HFFc6 (cell line): ENCODE data around the gene GOLGA8T. TPM values are rescaled to one million over a fixed set of nuclear protein-coding genes. Genes with fewer than 3 reads are reported as not detected.
"Not testable (repeated sequence)": the region's sequence is repeated elsewhere in the genome, so short reads cannot be mapped to it uniquely, and the experiment has no call there.

Source experiments
- DNase-seq: peaks from one replicate; pipeline ENCODE4 v3.0.0-alpha.2; 2018
- H3K27ac Mint-ChIP-seq: 2 replicates; pipeline ENCODE4 v1.8.0; 2020; ENCODE audit warnings: mild to moderate bottlenecking, mixed read lengths
- H3K27me3 Mint-ChIP-seq: 2 replicates; pipeline ENCODE4 v1.8.0; 2021; ENCODE audit warnings: mild to moderate bottlenecking, moderate library complexity, mixed read lengths; ENCODE audit not compliant: insufficient read depth
- H3K36me3 Mint-ChIP-seq: 2 replicates; pipeline ENCODE4 v1.8.0; 2021; ENCODE audit warnings: low read depth, mixed read lengths
- H3K4me1 Mint-ChIP-seq: 2 replicates; pipeline ENCODE4 v1.8.0; 2020; ENCODE audit warnings: low read depth, mixed read lengths
- H3K4me3 Mint-ChIP-seq: 2 replicates; pipeline ENCODE4 v1.8.0; 2020; ENCODE audit warnings: mild to moderate bottlenecking, moderate library complexity, mixed read lengths
- H3K9me3 Mint-ChIP-seq: 2 replicates; pipeline ENCODE4 v1.8.0; 2020; ENCODE audit warnings: mild to moderate bottlenecking, mixed read lengths
- CTCF ChIP-seq: fragments of 200-600 bp; sonication (generic); IDR thresholded peaks from 2 replicates; pipeline ENCODE4 v1.5.0; 2021; ENCODE audit warnings: antibody characterized with exemption, mild to moderate bottlenecking
- long read RNA-seq: library from polyadenylated mRNA; unstranded; transcript quantifications from one replicate; pipeline ENCODE4 v2.0.0, GENCODE V29; 2019
- total RNA-seq, 6 experiments: library from RNA; stranded (reverse); fragmentation: NEBNext Ultra II Directional; extraction: Animal tissue kit (Norgen Biotek cat#: 25700); gene quantifications; 2 replicates in 1 of 6; 3 replicates in 5 of 6; pipeline ENCODE4 v1.2.3, GENCODE V29; 2021

Gene GOLGA8T
- not detected for total RNA-seq
- long read RNA-seq: 0 reads

DNA sequence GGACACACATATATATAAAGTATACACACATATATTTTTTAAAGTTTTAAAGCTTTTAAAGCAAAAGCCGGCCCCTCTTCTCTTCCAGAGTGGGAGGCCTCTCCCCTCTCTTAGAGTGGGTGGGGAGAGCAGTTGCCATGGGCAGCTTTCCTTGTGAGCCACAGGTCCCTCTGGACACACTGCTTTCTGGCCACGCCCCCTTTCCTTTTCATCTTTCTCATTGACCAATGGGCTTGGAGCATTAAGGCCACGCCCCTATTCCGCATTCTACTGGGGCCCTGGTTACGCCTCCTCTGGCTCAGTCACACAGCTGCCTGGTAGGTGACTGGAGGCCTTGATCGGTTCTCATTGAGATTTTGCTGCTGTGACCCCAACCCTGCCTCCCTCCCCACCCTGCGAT is at the start of gene GOLGA8T:
Gene GOLGA8T (plus strand): TSS at position 301 of the 400 bp plus-strand sequence. CDS start 98 bp downstream, at position 399.
- not testable (repeated sequence) for H3K4me1 Mint-ChIP-seq, DNase-seq

DNA sequence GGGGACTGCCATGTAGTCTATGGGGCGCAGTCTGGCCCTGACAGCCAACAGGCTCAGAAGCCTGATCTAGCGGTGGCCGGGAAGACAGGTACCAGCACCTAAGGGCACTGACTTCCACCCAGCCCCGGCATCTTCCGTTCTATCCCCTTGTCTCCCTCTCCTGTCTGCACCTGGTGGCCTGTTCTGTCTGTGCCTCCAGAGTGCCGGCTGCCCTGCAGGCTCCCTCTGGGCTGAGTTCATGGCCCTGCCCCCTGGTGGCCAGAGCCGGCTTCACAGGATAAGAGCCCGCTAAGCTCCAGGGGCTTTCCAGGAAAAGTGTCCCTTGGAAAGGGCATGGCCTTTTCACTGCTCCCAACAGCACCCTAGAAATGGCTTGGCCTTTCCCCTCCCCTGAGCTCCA is 37.0 kb upstream of the GOLGA8T start:
- H3K36me3 Mint-ChIP-seq, H3K4me1 Mint-ChIP-seq, H3K9me3 Mint-ChIP-seq, H3K27ac Mint-ChIP-seq, H3K27me3 Mint-ChIP-seq, H3K4me3 Mint-ChIP-seq, DNase-seq: not testable (repeated sequence)

More for the DNA sequence above, at the start of gene GOLGA8T:
- not testable (repeated sequence) for H3K4me3 Mint-ChIP-seq, H3K9me3 Mint-ChIP-seq, H3K27ac Mint-ChIP-seq, H3K27me3 Mint-ChIP-seq, H3K36me3 Mint-ChIP-seq

DNA sequence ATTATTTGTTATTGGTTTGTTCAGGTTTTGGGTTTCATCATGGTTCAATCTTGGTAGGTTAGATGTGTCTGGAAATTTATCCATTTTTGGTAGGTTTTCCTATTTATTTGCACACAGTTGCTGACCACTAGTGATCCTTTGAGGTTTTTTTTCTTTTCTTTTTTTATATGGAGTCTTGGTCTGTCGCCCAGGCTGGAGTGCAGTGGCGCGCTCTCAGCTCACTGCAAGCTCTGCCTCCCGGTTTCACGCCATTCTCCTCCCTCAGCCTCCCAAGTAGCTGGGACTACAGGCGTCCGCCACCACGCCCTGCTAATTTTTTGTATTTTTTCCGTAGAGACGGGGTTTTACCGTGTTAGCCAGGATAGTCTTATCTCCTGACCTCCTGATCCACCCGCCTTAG is 32.0 kb upstream of the GOLGA8T start:
- H3K27me3 Mint-ChIP-seq, H3K4me3 Mint-ChIP-seq, H3K4me1 Mint-ChIP-seq, H3K27ac Mint-ChIP-seq, DNase-seq, H3K36me3 Mint-ChIP-seq, H3K9me3 Mint-ChIP-seq: not testable (repeated sequence)

- not testable (repeated sequence) for H3K27ac Mint-ChIP-seq, H3K4me3 Mint-ChIP-seq, DNase-seq, H3K36me3 Mint-ChIP-seq, H3K9me3 Mint-ChIP-seq, H3K4me1 Mint-ChIP-seq, H3K27me3 Mint-ChIP-seq
Observed at GRCh38 chr15:30103941-30104507, 30.8 kb upstream of the GOLGA8T start.

DNA sequence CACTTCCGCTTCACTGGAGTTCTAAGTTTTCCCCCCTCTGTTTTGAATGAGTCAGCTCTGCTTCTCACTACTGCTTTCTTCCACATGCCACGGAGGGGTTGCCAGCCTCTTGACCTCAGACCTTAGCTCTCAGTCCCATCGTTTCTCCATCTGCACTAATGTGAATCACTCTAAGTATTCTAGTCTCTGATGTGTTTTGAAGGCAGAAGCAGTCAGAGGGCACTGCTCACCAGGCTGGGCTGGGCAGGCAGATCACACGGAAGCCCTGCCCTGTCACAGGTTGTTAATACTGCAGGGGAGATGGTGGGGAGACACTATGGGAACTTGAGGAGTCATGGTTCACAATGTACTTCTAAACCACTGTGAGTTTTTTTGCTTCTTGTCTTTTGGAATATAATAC is 24.3 kb upstream of the GOLGA8T start:
- not testable (repeated sequence) for DNase-seq, H3K4me3 Mint-ChIP-seq, H3K4me1 Mint-ChIP-seq, H3K36me3 Mint-ChIP-seq, H3K27me3 Mint-ChIP-seq, H3K9me3 Mint-ChIP-seq, H3K27ac Mint-ChIP-seq

DNA sequence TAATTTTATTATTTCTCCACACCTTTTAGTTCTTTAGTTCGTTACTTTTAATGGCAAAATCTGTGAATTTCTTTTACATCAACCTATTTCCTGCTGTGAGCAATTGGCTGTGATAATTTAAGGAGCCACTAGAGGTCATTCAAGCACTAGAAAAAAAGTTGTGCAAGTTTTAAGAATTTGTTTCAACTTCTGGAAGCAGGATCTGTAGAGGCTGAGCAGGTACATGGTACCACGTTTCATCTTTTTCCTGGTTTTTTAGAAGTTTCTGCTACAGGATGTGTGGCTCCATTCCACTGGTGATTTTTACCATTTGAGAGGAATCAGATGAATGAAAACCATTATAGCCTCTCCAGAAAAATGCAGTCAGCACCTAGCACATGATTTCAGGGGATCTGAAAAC is 4.8 kb upstream of the GOLGA8T start:
- not testable (repeated sequence) for H3K9me3 Mint-ChIP-seq, H3K4me3 Mint-ChIP-seq, H3K27me3 Mint-ChIP-seq, H3K4me1 Mint-ChIP-seq, H3K27ac Mint-ChIP-seq, H3K36me3 Mint-ChIP-seq
- DNase-seq: peak; percentile 1
- TF ChIP-seq CTCF: peak; percentile 31; the same call in 1 of the 2 replicates

- not testable (repeated sequence) for H3K4me3 Mint-ChIP-seq
Observed at GRCh38 chr15:30143246-30143645, 8.4 kb downstream of the GOLGA8T start.

GRCh38 chr15:30149891-30150290 is 15.0 kb downstream of the GOLGA8T start:
- TF ChIP-seq CTCF: peak; percentile 22; the same call in 1 of the 2 replicates
- not testable (repeated sequence) for H3K27ac Mint-ChIP-seq, H3K27me3 Mint-ChIP-seq, H3K4me3 Mint-ChIP-seq, H3K9me3 Mint-ChIP-seq, H3K36me3 Mint-ChIP-seq, H3K4me1 Mint-ChIP-seq, DNase-seq

More at GRCh38 chr15:30143246-30143645, 8.4 kb downstream of the GOLGA8T start:
- not testable (repeated sequence) for H3K27me3 Mint-ChIP-seq, H3K27ac Mint-ChIP-seq, H3K9me3 Mint-ChIP-seq, H3K4me1 Mint-ChIP-seq, H3K36me3 Mint-ChIP-seq, DNase-seq

DNA sequence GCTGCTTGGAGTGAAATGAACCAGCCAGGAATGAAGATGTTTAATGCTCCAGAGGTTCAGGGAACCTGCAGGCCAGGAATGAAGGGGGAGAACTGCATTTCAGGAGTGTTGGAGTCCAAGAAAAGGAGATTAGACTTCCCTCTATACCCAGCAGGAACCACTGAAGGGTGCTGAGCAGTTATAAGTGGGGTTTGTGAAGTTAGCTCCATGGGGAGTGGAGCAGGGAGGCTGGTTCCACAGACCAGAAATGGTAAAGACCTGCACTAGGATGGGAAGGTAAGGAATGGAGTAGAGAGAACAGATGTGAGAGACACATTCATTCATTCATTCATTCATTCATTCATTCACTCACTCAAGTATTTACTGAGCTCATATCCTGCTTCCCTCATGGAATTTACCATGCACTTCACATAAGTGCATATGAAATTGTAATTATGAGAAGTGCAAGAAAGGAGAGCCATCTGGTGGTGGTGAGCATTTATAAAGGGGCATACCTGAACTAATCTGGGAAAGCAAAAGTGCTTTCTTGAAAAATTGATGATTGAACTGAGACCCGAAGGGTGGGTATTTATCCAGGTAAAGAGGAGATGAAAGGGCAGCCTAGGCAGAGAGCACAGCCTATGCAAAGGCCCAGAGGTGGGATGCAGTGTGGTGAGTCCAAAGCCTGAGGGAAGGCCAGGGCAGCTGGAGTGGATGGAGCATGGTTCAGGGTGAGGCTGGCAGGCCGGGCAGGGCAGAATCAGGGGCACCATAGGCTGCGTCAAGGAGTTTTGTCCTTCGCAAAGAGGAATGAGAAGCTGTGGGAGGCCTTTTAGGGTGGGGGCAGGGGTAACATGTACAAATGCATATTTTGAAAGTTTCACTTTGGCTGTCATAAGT is 27.9 kb downstream of the GOLGA8T start:
- H3K36me3 Mint-ChIP-seq, H3K27ac Mint-ChIP-seq, DNase-seq: not testable (repeated sequence)

DNA sequence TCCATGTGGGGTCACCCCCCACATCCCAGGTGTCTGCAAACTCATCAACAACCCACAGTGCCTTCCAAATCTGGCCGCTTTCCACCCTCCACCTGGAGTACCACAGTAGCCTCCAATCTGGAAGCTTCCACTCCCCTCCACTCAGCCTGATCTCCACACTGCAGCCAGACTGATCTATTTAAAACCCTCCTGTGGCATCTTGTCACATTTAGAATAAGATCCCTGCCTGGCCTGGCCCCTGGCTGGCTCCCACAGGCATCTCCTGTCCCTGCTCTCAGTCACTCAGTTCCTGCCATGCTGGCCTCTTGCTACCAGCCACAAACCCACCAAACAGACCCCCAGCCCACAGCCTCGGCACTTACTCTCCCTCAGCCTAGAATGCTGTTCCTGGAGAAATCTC is 28.9 kb downstream of the GOLGA8T start:
- not testable (repeated sequence) for H3K9me3 Mint-ChIP-seq, H3K36me3 Mint-ChIP-seq, H3K27ac Mint-ChIP-seq, DNase-seq, H3K4me1 Mint-ChIP-seq, H3K4me3 Mint-ChIP-seq, H3K27me3 Mint-ChIP-seq

More for the DNA sequence above, 27.9 kb downstream of the GOLGA8T start:
- H3K4me1 Mint-ChIP-seq, H3K9me3 Mint-ChIP-seq, H3K27me3 Mint-ChIP-seq, H3K4me3 Mint-ChIP-seq: not testable (repeated sequence)

- not testable (repeated sequence) for H3K4me3 Mint-ChIP-seq, H3K36me3 Mint-ChIP-seq, H3K4me1 Mint-ChIP-seq, H3K27ac Mint-ChIP-seq, H3K27me3 Mint-ChIP-seq, H3K9me3 Mint-ChIP-seq, DNase-seq
Observed at GRCh38 chr15:30164257-30164656, 29.4 kb downstream of the GOLGA8T start.

DNA sequence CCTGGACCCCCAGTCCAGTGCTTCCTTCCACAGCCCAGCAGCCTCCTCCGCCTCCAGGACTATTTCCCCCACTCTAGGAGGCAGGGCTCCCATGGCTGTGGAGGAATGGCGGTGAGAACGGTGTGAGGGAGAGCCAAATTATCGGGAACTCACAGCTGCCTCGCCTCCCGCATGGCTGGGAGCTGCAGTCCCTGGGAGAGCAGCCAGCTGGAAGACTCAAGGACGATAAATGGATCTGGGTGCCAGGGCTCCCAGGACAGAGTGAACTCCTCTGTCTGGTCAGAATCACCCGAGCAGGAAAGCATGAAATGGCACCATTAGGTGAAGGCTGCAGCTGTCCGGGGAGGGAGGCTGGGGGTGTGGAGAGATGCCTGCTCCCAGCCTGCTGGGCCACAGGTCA is 32.6 kb downstream of the GOLGA8T start:
- not testable (repeated sequence) for H3K27ac Mint-ChIP-seq, H3K27me3 Mint-ChIP-seq, H3K36me3 Mint-ChIP-seq, DNase-seq, H3K4me1 Mint-ChIP-seq, H3K4me3 Mint-ChIP-seq, H3K9me3 Mint-ChIP-seq
